ENCODE measurements around the gene EPHB1. TPM values are rescaled to one million over a fixed set of nuclear protein-coding genes. Genes with fewer than 3 reads are reported as not detected.

Gene EPHB1
- polyA plus RNA-seq, 1 donor from 2014 or later = 18.7 TPM

GRCh38 chr3:134944429-134944828, 149.4 kb downstream of the EPHB1 start:
- Histone ChIP-seq H4K20me1 (ENCODE audit: insufficient read depth) (no peaks in the 10 kb centered on the region), H3K27me3 (ENCODE audit: insufficient read depth, low read depth, low read length) (no peaks in the 10 kb centered on the region), H3F3A (ENCODE audit: insufficient read depth, low read length, poor library complexity, severe bottlenecking) (no peaks in the 10 kb centered on the region), H3K4me2 (ENCODE audit: low read length) (no peak overlapping the region), H3K36me3 (ENCODE audit: insufficient read depth, low read length) (no peaks in the 10 kb centered on the region), H3K9me2 (ENCODE audit: insufficient read depth, low read length) (no peaks in the 10 kb centered on the region), H3K27ac (ENCODE audit: low read length) (no peak overlapping the region), H2AFZ (ENCODE audit: low read depth, low read length) (no peak overlapping the region), H3K4me3 (ENCODE audit: low read length) (no peak overlapping the region), H3K9ac (ENCODE audit: low read length) (no peak overlapping the region), H3K9me3 (ENCODE audit: low read length) (no peaks in the 10 kb centered on the region), H3K79me2 (replicated peaks; ENCODE audit: insufficient read depth, low read length) (no peaks in the 10 kb centered on the region)
- TF ChIP-seq TAF1 (IDR thresholded peaks at IDR 0.05; ENCODE audit: low read depth) (no peak), EZH2 (IDR thresholded peaks at IDR 0.05; ENCODE audit: borderline replicate concordance, insufficient read depth, low read length, poor library complexity, severe bottlenecking) (no peak), CTCF (IDR thresholded peaks at IDR 0.05; ENCODE audit: poor library complexity, severe bottlenecking) (no peak), MXI1 (conservative IDR thresholded peaks at IDR 0.05; ENCODE audit: poor library complexity, severe bottlenecking) (no peak), RAD21 (conservative IDR thresholded peaks at IDR 0.05) (no peak), SMC3 (conservative IDR thresholded peaks at IDR 0.05; ENCODE audit: poor library complexity) (no peak), POLR2AphosphoS5 (IDR thresholded peaks at IDR 0.05) (no peak), EP300 (conservative IDR thresholded peaks at IDR 0.05; ENCODE audit: poor library complexity, severe bottlenecking) (no peak)
- TF ChIP-seq, protein P1, sequence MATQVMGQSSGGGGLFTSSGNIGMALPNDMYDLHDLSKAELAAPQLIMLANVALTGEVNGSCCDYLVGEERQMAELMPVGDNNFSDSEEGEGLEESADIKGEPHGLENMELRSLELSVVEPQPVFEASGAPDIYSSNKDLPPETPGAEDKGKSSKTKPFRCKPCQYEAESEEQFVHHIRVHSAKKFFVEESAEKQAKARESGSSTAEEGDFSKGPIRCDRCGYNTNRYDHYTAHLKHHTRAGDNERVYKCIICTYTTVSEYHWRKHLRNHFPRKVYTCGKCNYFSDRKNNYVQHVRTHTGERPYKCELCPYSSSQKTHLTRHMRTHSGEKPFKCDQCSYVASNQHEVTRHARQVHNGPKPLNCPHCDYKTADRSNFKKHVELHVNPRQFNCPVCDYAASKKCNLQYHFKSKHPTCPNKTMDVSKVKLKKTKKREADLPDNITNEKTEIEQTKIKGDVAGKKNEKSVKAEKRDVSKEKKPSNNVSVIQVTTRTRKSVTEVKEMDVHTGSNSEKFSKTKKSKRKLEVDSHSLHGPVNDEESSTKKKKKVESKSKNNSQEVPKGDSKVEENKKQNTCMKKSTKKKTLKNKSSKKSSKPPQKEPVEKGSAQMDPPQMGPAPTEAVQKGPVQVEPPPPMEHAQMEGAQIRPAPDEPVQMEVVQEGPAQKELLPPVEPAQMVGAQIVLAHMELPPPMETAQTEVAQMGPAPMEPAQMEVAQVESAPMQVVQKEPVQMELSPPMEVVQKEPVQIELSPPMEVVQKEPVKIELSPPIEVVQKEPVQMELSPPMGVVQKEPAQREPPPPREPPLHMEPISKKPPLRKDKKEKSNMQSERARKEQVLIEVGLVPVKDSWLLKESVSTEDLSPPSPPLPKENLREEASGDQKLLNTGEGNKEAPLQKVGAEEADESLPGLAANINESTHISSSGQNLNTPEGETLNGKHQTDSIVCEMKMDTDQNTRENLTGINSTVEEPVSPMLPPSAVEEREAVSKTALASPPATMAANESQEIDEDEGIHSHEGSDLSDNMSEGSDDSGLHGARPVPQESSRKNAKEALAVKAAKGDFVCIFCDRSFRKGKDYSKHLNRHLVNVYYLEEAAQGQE (IDR thresholded peaks at IDR 0.05; ENCODE audit: borderline replicate concordance) = no peak

DNA sequence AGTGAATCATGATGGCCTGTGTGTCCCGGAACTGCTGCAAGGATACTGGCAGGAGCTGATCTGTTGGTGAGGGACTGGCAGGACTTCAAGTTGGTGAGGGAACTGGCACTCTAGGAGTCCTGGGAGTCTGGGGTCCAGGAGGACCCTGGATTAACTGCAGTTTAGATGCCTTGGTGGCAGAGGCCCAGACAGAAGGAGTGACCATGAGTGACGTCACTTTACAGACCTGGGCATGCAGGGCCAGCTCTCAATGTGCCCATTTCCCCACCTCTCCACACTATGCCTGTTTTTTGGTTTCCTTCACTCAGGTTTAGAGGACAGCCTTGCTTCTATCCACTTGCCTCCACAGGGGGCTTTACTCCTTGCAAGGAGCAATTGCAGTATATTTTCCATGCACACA, 154.1 kb downstream of the EPHB1 start:
- no peaks in the 10 kb centered on the region for H4K20me1 ChIP-seq (ENCODE audit: insufficient read depth)
- no peaks in the 10 kb centered on the region for H3K9me2 ChIP-seq (ENCODE audit: insufficient read depth, low read length)
- no peak overlapping the region for H2AFZ ChIP-seq (ENCODE audit: low read depth, low read length)
- TF ChIP-seq EZH2 (IDR thresholded peaks at IDR 0.05; ENCODE audit: borderline replicate concordance, insufficient read depth, low read length, poor library complexity, severe bottlenecking) (no peak), MXI1 (conservative IDR thresholded peaks at IDR 0.05; ENCODE audit: poor library complexity, severe bottlenecking) (no peak), EP300 (conservative IDR thresholded peaks at IDR 0.05; ENCODE audit: poor library complexity, severe bottlenecking) (no peak), POLR2AphosphoS5 (IDR thresholded peaks at IDR 0.05) (no peak), SMC3 (conservative IDR thresholded peaks at IDR 0.05; ENCODE audit: poor library complexity) (no peak), TAF1 (IDR thresholded peaks at IDR 0.05; ENCODE audit: low read depth) (no peak), CTCF (IDR thresholded peaks at IDR 0.05; ENCODE audit: poor library complexity, severe bottlenecking) (no peak), RAD21 (conservative IDR thresholded peaks at IDR 0.05) (no peak)
- TF ChIP-seq, protein P1 (IDR thresholded peaks at IDR 0.05; ENCODE audit: borderline replicate concordance) = no peak
- H3K79me2 ChIP-seq (replicated peaks; ENCODE audit: insufficient read depth, low read length) = no peaks in the 10 kb centered on the region
- H3K27me3 ChIP-seq (ENCODE audit: insufficient read depth, low read depth, low read length) = no peaks in the 10 kb centered on the region
- H3K36me3 ChIP-seq (ENCODE audit: insufficient read depth, low read length) = peaks cover 13% of the 10 kb centered on the region
- H3K4me3 ChIP-seq (ENCODE audit: low read length) = no peak overlapping the region
- peaks cover 15% of the 10 kb centered on the region for H3K9me3 ChIP-seq (ENCODE audit: low read length)
- no peaks in the 10 kb centered on the region for H3F3A ChIP-seq (ENCODE audit: insufficient read depth, low read length, poor library complexity, severe bottlenecking)
- no peak overlapping the region for H3K27ac ChIP-seq (ENCODE audit: low read length)
- no peak overlapping the region for H3K4me2 ChIP-seq (ENCODE audit: low read length)
- no peak overlapping the region for H3K9ac ChIP-seq (ENCODE audit: low read length)
